Naive B cell (primary cell): ENCODE measurements around the gene PRKAG2. TPM values are rescaled to one million over a fixed set of nuclear protein-coding genes. Genes with fewer than 3 reads are reported as not detected.
A peak's percentile ranks its signal among the peaks of the same experiment; 100 is the strongest.

Experiments used
- ATAC-seq, 2 donors: fragments of 150-1000 bp; cut with Tn5 transposase; 2 replicates each; pipeline ENCODE4 v1.10.0; 2021; ENCODE audit warnings: low read depth in 2 of 2, mild to moderate bottlenecking in 2 of 2, moderate library complexity in 2 of 2
- DNase-seq: peaks from one replicate; pipeline ENCODE4 v3.0.0; 2022
- H3K27ac Mint-ChIP-seq, 6 donors: one replicate each; pipeline ENCODE4 v1.8.0; 2020 to 2022; ENCODE audit warnings: mild to moderate bottlenecking in 6 of 6, mixed read lengths in 6 of 6, moderate library complexity in 5 of 6, inconsistent platforms in 2 of 6
- H3K27me3 Mint-ChIP-seq, 3 donors: one replicate each; pipeline ENCODE4 v1.8.0; 2021 to 2022; ENCODE audit warnings: mixed read lengths in 3 of 3, mild to moderate bottlenecking in 1 of 3
- H3K36me3 Mint-ChIP-seq, 2 donors: one replicate each; pipeline ENCODE4 v1.8.0; 2020 to 2022; ENCODE audit warnings: mixed read lengths in 2 of 2, inconsistent platforms in 1 of 2, mild to moderate bottlenecking in 1 of 2
- H3K4me1 Mint-ChIP-seq, 3 donors: one replicate each; pipeline ENCODE4 v1.8.0; 2020 to 2022; ENCODE audit warnings: mixed read lengths in 3 of 3, inconsistent platforms in 1 of 3, mild to moderate bottlenecking in 1 of 3, moderate library complexity in 1 of 3
- H3K4me3 Mint-ChIP-seq, 8 donors: one replicate each; pipeline ENCODE4 v1.8.0; 2020 to 2022; ENCODE audit warnings: mild to moderate bottlenecking in 8 of 8, mixed read lengths in 8 of 8, moderate library complexity in 8 of 8, inconsistent platforms in 2 of 8
- H3K9me3 Mint-ChIP-seq, 7 donors: one replicate each; pipeline ENCODE4 v1.8.0; 2020 to 2022; ENCODE audit warnings: mixed read lengths in 7 of 7, mild to moderate bottlenecking in 5 of 7, inconsistent platforms in 2 of 7, moderate library complexity in 1 of 7
- polyA plus RNA-seq, 6 donors: library from polyadenylated mRNA; unstranded; fragments of 300-500 nt; fragmentation: Illumina TruSeq; gene quantifications; one replicate each; pipeline ENCODE4 v1.2.3, GENCODE V29; 2021; ENCODE audit warnings: low read depth in 6 of 6

The PRKAG2 gene
- polyA plus RNA-seq, 6 donors from 2014 or later = 16.2 to 25.4 (median 20.0) TPM

GRCh38 chr7:151631570-151631952 is 245.4 kb downstream of the PRKAG2 start:
- peak overlapping the region; percentile 11 to 97 (median 75) for H3K27ac Mint-ChIP-seq
- H3K4me3 Mint-ChIP-seq = peak overlapping the region; percentile 82 to 93 (median 86)
- H3K4me1 Mint-ChIP-seq = peaks cover 18 to 30% (median 20%) of the 10 kb centered on the region in 3 donors
- H3K36me3 Mint-ChIP-seq = peaks cover 0 to 7% of the 10 kb centered on the region in 2 donors
- H3K9me3 Mint-ChIP-seq = peaks cover 0 to 6% (median 3%) of the 10 kb centered on the region in 7 donors
- ATAC-seq (peak; percentile 7 to 14), DNase-seq (no peak)
- H3K27me3 Mint-ChIP-seq = no peaks in the 10 kb centered on the region

GRCh38 chr7:151630851-151631569 is 245.9 kb downstream of the PRKAG2 start:
- Mint-ChIP-seq H3K9me3 (peaks cover 0 to 6% (median 3%) of the 10 kb centered on the region in 7 donors), H3K4me3 (peak overlapping the region; percentile 82 to 93 (median 86)), H3K36me3 (peaks cover 2 to 7% of the 10 kb centered on the region in 2 donors), H3K4me1 (peaks cover 18 to 30% (median 24%) of the 10 kb centered on the region in 3 donors), H3K27me3 (no peaks in the 10 kb centered on the region), H3K27ac (peak overlapping the region; percentile 11 to 97 (median 75))
- DNase-seq = no peak
- ATAC-seq = no peak

- Mint-ChIP-seq H3K4me1 (peaks cover 21 to 31% (median 30%) of the 10 kb centered on the region in 3 donors), H3K27ac (no peak overlapping the region), H3K4me3 (peak overlapping the region in 3 of 8 donors; percentile 82 to 84 (median 84)), H3K36me3 (peaks cover 4 to 11% of the 10 kb centered on the region in 2 donors), H3K9me3 (peaks cover 0 to 6% (median 3%) of the 10 kb centered on the region in 7 donors), H3K27me3 (no peaks in the 10 kb centered on the region)
- DNase-seq (no peak), ATAC-seq (no peak)
These were observed 246.6 kb downstream of the PRKAG2 start for GRCh38 chr7:151630358-151630757.

GRCh38 chr7:151629713-151630272 is 247.1 kb downstream of the PRKAG2 start:
- H3K27me3 Mint-ChIP-seq = no peaks in the 10 kb centered on the region
- peaks cover 4 to 17% of the 10 kb centered on the region in 2 donors for H3K36me3 Mint-ChIP-seq
- ATAC-seq (no peak), DNase-seq (no peak)
- no peak overlapping the region for H3K27ac Mint-ChIP-seq
- peaks cover 0 to 6% (median 3%) of the 10 kb centered on the region in 7 donors for H3K9me3 Mint-ChIP-seq
- peak overlapping the region in 1 of 8 donors; percentile 84 for H3K4me3 Mint-ChIP-seq
- H3K4me1 Mint-ChIP-seq = peaks cover 27 to 37% (median 34%) of the 10 kb centered on the region in 3 donors

GRCh38 chr7:151628846-151629604 is 247.9 kb downstream of the PRKAG2 start:
- H3K27ac Mint-ChIP-seq = no peak overlapping the region
- peaks cover 0 to 6% (median 3%) of the 10 kb centered on the region in 7 donors for H3K9me3 Mint-ChIP-seq
- no peaks in the 10 kb centered on the region for H3K27me3 Mint-ChIP-seq
- peaks cover 4 to 21% of the 10 kb centered on the region in 2 donors for H3K36me3 Mint-ChIP-seq
- peaks cover 32 to 41% (median 37%) of the 10 kb centered on the region in 3 donors for H3K4me1 Mint-ChIP-seq
- no peak for ATAC-seq
- no peak for DNase-seq
- H3K4me3 Mint-ChIP-seq = peak overlapping the region in 1 of 8 donors; percentile 84

GRCh38 chr7:151626422-151627115 is 250.3 kb downstream of the PRKAG2 start:
- Mint-ChIP-seq H3K9me3 (no peaks in the 10 kb centered on the region), H3K36me3 (peaks cover 4 to 14% of the 10 kb centered on the region in 2 donors), H3K27me3 (no peaks in the 10 kb centered on the region), H3K4me1 (peaks cover 27 to 29% (median 28%) of the 10 kb centered on the region in 3 donors), H3K4me3 (no peak overlapping the region), H3K27ac (peak overlapping the region in 1 of 6 donors; percentile 12)
- ATAC-seq (peak; percentile 45 to 57), DNase-seq (peak; percentile 22)

GRCh38 chr7:151625606-151626005 is 251.3 kb downstream of the PRKAG2 start:
- no peak for DNase-seq
- no peaks in the 10 kb centered on the region for H3K27me3 Mint-ChIP-seq
- no peaks in the 10 kb centered on the region for H3K9me3 Mint-ChIP-seq
- ATAC-seq = no peak
- H3K4me1 Mint-ChIP-seq = peaks cover 19 to 22% (median 22%) of the 10 kb centered on the region in 3 donors
- H3K4me3 Mint-ChIP-seq = no peak overlapping the region
- H3K27ac Mint-ChIP-seq = peak overlapping the region in 1 of 6 donors; percentile 63
- peaks cover 4 to 14% of the 10 kb centered on the region in 2 donors for H3K36me3 Mint-ChIP-seq

GRCh38 chr7:151624246-151624928 is 252.5 kb downstream of the PRKAG2 start:
- Mint-ChIP-seq H3K36me3 (peaks cover 4 to 14% of the 10 kb centered on the region in 2 donors), H3K27me3 (no peaks in the 10 kb centered on the region), H3K4me1 (peaks cover 19 to 22% (median 22%) of the 10 kb centered on the region in 3 donors), H3K9me3 (no peaks in the 10 kb centered on the region), H3K27ac (peak overlapping the region in 1 of 6 donors; percentile 6), H3K4me3 (no peak overlapping the region)
- DNase-seq (no peak), ATAC-seq (no peak)

GRCh38 chr7:151623766-151624165 is 253.1 kb downstream of the PRKAG2 start:
- Mint-ChIP-seq H3K36me3 (peaks cover 4 to 14% of the 10 kb centered on the region in 2 donors), H3K27me3 (no peaks in the 10 kb centered on the region), H3K9me3 (no peaks in the 10 kb centered on the region), H3K4me3 (no peak overlapping the region), H3K4me1 (peaks cover 19 to 21% (median 19%) of the 10 kb centered on the region in 3 donors), H3K27ac (no peak overlapping the region)
- ATAC-seq (no peak), DNase-seq (no peak)

GRCh38 chr7:151621961-151622360 is 255.0 kb downstream of the PRKAG2 start:
- no peaks in the 10 kb centered on the region for H3K27me3 Mint-ChIP-seq
- peaks cover 4 to 14% of the 10 kb centered on the region in 2 donors for H3K36me3 Mint-ChIP-seq
- peaks cover 15 to 19% (median 19%) of the 10 kb centered on the region in 3 donors for H3K4me1 Mint-ChIP-seq
- ATAC-seq = no peak
- no peak overlapping the region for H3K4me3 Mint-ChIP-seq
- no peak overlapping the region for H3K27ac Mint-ChIP-seq
- no peak for DNase-seq
- no peaks in the 10 kb centered on the region for H3K9me3 Mint-ChIP-seq

- H3K27ac Mint-ChIP-seq = no peak overlapping the region
- no peak for DNase-seq
These were observed 260.3 kb downstream of the PRKAG2 start for GRCh38 chr7:151616443-151617213.

GRCh38 chr7:151615784-151616183 is 261.1 kb downstream of the PRKAG2 start:
- Mint-ChIP-seq H3K9me3 (no peaks in the 10 kb centered on the region), H3K36me3 (peaks cover 4 to 8% of the 10 kb centered on the region in 2 donors), H3K27me3 (no peaks in the 10 kb centered on the region), H3K27ac (peak overlapping the region in 1 of 6 donors; percentile 27), H3K4me1 (peaks cover 0 to 10% (median 4%) of the 10 kb centered on the region in 3 donors), H3K4me3 (no peak overlapping the region)
- ATAC-seq = no peak
- no peak for DNase-seq

More at GRCh38 chr7:151616443-151617213, 260.3 kb downstream of the PRKAG2 start:
- H3K4me3 Mint-ChIP-seq = no peak overlapping the region
- peaks cover 4 to 8% of the 10 kb centered on the region in 2 donors for H3K36me3 Mint-ChIP-seq
- H3K9me3 Mint-ChIP-seq = no peaks in the 10 kb centered on the region
- ATAC-seq = no peak
- H3K4me1 Mint-ChIP-seq = peaks cover 0 to 10% (median 4%) of the 10 kb centered on the region in 3 donors
- H3K27me3 Mint-ChIP-seq = no peaks in the 10 kb centered on the region
